HG03025 (cell line): ENCODE data around the gene LILRB2.
"Not testable (repeated sequence)": the region's sequence is repeated elsewhere in the genome, so short reads cannot be mapped to it uniquely, and the experiment has no call there.

Experiments
- ATAC-seq: cut with Tn5 transposase; IDR thresholded peaks from one replicate; pipeline ENCODE4 v1.9.1; 2021; ENCODE audit warnings: mild to moderate bottlenecking, moderate library complexity; ENCODE audit not compliant: unreplicated experiment, low FRiP score

LILRB2 gene

GRCh38 chr19:54245936-54246335 is 35.0 kb downstream of the LILRB2 start:
- no peak for ATAC-seq

GRCh38 chr19:54243809-54244208 is 37.1 kb downstream of the LILRB2 start:
- ATAC-seq: not testable (repeated sequence)

GRCh38 chr19:54242646-54243045 is 38.3 kb downstream of the LILRB2 start, which contains the start of gene LILRA6:
TSS of gene LILRA6 (minus strand) at chr19:54242790.
- ATAC-seq: not testable (repeated sequence)

GRCh38 chr19:54242234-54242633 is 38.7 kb downstream of the LILRB2 start:
- not testable (repeated sequence) for ATAC-seq

- ATAC-seq: not testable (repeated sequence)
These were observed 40.3 kb downstream of the LILRB2 start for GRCh38 chr19:54240372-54241336.

GRCh38 chr19:54239491-54240371 is 41.2 kb downstream of the LILRB2 start:
- not testable (repeated sequence) for ATAC-seq

- ATAC-seq: no peak
These were observed 47.0 kb downstream of the LILRB2 start for GRCh38 chr19:54233941-54234340.

GRCh38 chr19:54231077-54231931 is 49.6 kb downstream of the LILRB2 start:
- ATAC-seq: no peak

GRCh38 chr19:54230031-54230430 is 50.9 kb downstream of the LILRB2 start:
- no peak for ATAC-seq

- no peak for ATAC-seq
These were observed 51.8 kb downstream of the LILRB2 start for GRCh38 chr19:54229146-54229545.

- ATAC-seq: not testable (repeated sequence)
These were observed 56.3 kb downstream of the LILRB2 start for GRCh38 chr19:54224619-54225018.

- not testable (repeated sequence) for ATAC-seq
These were observed 57.0 kb downstream of the LILRB2 start for GRCh38 chr19:54223937-54224281.
